GM13977 (cell line): Measurements from ENCODE around the gene NUP98.
"Not testable (repeated sequence)": the region's sequence is repeated elsewhere in the genome, so short reads cannot be mapped to it uniquely, and the experiment has no call there.

Experiments
- DNase-seq: peaks from one replicate; pipeline ENCODE4 v3.0.0; 2012; ENCODE audit warnings: low spot score
- in situ Hi-C: fragments of 300-500 bp; cut with MboI; formaldehyde crosslinking; loops from one replicate; pipeline ENCODE4 v1.12.0; 2022; ENCODE audit warnings: low sequenced_read_pairs, low pct_unique_long_range_greater_than_20kb, mixed read lengths, inconsistent platforms; ENCODE audit not compliant: unreplicated experiment
- TF ChIP-seq, protein P1 (sequence below): IDR thresholded peaks from 2 replicates; pipeline ENCODE4 v1.5.1; 2012; ENCODE audit warnings: mild to moderate bottlenecking, control low read depth; ENCODE audit not compliant: insufficient read depth; ENCODE audit errors: extremely low read depth, missing control alignments

The NUP98 gene

DNA sequence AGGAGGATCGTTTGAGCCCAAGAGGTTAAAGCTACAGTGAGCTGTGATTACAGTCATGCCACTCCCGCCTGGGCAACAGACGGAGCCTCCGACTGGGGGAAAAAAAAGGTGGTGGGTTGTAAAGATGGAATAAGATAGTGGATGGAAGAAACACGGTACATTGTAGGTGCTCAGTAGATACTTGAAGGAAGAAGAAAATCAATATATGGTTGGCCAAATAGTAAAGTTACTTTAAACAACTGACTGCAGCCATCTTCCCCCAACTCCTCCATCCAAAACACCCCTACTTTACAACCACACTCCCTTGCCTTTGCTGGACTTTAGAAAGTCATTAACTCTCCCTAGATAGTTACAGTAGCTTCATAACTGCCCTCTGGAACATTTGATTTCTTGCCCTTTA lies 2.5 kb upstream of the NUP98 start:
- in situ Hi-C loops, result no loop called here
- TF ChIP-seq, protein P1, sequence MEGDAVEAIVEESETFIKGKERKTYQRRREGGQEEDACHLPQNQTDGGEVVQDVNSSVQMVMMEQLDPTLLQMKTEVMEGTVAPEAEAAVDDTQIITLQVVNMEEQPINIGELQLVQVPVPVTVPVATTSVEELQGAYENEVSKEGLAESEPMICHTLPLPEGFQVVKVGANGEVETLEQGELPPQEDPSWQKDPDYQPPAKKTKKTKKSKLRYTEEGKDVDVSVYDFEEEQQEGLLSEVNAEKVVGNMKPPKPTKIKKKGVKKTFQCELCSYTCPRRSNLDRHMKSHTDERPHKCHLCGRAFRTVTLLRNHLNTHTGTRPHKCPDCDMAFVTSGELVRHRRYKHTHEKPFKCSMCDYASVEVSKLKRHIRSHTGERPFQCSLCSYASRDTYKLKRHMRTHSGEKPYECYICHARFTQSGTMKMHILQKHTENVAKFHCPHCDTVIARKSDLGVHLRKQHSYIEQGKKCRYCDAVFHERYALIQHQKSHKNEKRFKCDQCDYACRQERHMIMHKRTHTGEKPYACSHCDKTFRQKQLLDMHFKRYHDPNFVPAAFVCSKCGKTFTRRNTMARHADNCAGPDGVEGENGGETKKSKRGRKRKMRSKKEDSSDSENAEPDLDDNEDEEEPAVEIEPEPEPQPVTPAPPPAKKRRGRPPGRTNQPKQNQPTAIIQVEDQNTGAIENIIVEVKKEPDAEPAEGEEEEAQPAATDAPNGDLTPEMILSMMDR, result no peak
- no peak for DNase-seq

DNA sequence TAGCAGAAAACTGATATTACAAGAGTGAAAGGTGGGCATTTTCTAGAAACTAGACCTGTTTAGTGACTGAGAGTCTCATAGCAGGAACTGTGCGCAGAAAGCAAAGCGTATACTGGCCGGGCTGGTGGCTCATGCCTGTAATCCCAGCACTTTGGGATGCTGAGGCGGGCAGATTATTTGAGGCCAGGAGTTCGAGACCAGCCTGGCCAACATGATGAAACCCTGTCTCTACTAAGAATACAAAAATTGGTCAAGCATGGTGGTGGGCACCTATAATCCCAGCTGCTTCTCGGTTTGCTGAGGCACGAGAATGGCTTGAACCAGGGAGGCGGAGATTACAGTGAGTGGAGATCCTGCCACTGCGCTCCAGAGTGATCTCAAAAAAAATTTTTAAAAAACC lies 1.8 kb upstream of the NUP98 start:
- TF ChIP-seq, protein P1, result no peak
- in situ Hi-C loops, result no loop called here
- no peak for DNase-seq

DNA sequence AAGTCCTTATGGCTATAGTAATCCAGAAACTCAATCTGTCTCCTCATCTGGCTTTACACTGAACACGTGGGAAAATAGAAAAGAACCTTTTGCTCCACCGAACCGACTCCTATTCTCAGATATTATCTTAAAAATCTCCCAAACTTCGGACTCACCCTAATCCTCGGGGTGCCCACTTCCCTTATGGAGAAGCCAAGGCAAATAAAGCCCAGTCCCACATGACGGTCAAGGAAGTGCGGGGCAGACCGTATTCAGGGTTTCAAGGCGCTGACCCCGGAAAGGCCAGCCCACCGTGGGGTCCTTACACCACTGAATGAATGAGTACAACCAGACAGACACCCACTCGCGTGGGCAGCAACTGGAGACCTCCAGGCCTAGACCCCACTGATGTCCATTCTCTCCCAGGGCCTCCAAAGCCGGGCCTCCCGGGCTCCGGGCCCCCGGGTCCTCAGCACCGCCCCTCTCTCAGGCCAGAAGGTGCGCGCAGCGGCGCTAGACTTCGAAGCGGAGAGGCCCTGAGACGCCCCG lies 489 bp downstream of the NUP98 start:
- no peak for DNase-seq
- TF ChIP-seq, protein P1, result no peak
- in situ Hi-C loops, result no loop called here

DNA sequence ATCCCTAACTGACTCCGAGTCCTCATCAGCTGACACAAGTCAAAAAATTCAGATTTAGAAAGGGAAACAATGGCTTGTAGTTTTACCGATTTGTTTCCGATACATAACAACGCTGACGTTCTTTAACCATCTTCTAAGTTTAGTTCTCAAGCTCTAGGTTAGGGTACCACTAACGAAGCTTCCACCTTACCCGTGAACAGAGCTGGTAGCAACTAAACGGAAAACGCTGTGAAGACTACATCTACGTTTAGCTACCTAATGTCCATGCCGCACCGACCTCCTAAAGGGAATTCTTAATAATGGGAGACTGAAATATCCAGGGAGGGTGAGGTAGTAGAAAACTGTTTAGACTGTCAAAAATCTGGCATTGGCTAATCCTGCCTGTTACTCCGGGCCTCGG lies 1.0 kb downstream of the NUP98 start:
- TF ChIP-seq, protein P1, result no peak
- DNase-seq, result no peak
- in situ Hi-C loops, result no loop called here

DNA sequence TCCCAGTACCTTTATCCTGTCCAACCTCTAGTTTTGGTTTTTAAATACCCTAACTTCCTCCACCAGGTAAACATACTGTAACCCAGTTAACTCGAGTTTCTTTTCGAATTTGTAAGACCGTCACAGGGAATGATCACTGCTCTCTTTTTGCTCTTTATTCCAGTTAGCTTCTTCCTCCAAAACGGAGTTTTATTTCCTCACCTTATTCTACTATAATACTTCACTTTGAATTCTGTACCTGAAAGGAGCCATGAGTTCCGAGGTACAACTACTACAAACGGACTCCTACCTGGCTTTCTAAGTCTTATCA lies 1.4 kb downstream of the NUP98 start:
- TF ChIP-seq, protein P1, result no peak
- in situ Hi-C loops, result no loop called here
- DNase-seq, result no peak

DNA sequence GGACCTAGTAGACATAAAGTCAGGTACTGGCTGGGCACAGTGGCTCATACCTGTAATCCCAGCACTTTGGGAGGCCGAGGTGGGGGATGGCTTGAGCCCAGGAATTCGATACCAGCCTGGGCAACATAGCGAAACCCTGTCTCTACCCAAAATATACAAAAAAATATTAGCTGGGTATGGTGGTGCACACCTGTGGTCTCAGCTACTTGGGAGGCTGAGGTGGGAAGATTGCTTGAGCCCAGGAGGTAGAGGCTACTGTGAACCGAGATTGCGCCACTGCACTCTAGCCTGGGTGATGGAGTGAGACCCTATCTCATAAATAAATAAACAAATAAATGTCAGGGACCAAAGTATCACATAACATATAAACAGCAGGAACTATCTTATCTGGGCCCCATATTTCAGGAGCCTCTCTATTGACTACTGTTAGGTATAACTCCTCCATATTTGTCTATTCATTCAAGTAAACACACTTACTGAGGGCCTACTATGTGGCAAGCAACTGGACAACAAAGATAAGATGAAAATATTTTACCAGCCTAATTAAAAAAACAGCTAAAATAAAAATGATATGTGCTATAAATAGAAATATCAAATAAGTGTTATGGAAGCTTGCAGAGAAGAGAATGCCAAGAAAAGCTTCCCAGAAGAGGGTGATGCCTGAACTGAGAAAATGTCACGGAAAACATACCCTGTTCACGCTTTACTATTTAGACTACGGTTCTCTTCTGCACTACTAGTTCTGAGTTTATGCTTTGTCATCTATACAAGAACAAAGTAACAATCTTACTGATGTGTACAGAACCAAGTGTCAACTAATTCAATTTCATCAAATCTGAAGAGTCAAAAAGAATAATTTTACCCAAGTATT lies 2.0 kb downstream of the NUP98 start:
- in situ Hi-C loops, result no loop called here
- no peak for DNase-seq
- TF ChIP-seq, protein P1, result no peak

DNA sequence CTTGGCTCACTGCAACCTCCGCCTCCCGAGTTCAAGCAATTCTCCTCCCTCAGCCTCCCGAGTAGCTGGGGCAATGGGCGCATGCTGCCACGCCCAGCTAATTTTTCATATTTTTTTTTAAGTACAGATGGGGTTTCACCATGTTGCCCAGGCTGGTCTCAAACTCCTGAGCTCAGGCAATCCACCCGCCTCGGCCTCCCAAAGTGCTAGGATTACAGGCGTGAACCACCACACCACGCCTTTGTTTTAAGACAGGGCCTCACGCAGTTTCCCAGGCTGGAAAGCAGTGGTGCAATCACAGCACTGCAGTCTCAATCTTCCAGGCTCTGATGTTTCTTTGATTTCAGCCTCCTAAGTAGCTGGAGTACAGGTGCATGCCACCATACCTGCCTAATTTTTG lies 3.0 kb downstream of the NUP98 start:
- in situ Hi-C loops, DNase-seq: not testable (repeated sequence)
